Fibroblast of skin of right biceps (primary cell): ENCODE results near the gene CACNB2.
A peak's percentile ranks its signal among the peaks of the same experiment; 100 is the strongest.
"Not testable (repeated sequence)": the region's sequence is repeated elsewhere in the genome, so short reads cannot be mapped to it uniquely, and the experiment has no call there.

ENCODE experiments used
- DNase-seq: peaks from one replicate; pipeline ENCODE4 v3.0.0-alpha.2; 2013

The CACNB2 gene

DNA sequence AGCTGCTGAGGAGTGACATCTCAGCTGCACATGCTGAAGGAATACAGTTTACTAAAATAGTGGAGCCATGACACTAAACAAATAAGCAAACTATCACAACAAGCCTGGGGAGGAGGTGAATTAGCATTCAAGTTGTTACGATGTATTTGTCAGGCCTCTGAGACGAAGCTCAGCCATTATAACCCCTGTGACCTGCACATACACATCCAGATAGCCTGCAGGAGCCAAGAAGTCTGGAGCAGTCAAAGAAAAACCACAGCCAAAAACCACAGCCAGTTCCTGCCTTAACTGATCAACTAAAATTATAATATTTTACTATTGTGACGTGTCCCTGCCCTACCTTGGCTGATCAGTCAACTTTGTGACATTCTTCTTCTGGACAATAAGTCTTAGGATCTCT is 442.6 kb downstream of the CACNB2 start:
- DNase-seq = peak; percentile 54

DNA sequence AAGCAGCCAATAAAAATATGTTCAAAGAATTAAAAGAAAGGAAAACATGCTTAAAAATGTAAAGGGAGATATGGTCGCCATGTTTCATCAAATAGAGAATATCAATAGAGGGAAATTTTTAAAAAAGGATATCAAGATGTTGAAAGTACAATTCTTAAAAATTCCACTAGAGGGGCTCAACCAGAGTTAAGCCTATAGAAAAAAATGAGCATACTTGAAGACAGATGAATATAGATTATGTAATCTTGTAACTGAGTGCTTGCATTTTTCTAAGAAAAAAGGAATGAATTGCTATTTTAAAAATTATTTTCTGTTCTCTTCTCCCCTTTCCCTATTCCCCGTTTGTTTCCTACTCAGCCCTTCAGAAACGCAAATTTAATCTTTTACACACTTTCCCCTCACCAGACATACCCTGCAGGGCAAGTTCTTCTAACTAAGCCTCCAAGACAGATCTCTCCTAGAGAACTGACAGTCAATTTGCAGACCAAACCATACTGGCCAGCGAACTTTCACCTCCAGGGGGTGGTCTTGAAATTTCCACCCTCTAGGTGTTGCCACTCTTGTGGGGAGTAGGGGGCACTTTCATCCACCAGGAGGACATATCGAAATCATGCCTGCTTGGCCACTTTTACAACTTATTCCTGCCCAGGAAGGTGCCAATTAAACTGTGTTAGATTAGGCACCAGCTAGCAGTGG is 443.5 kb downstream of the CACNB2 start:
- DNase-seq = no peak

GRCh38 chr10:18586637-18587036 is 446.4 kb downstream of the CACNB2 start:
- DNase-seq = not testable (repeated sequence)

- DNase-seq = not testable (repeated sequence)
Observed at GRCh38 chr10:18591141-18591540, 450.9 kb downstream of the CACNB2 start.
